Prostate gland (tissue), 2 donors: ENCODE results near the gene FAM43A.

Experiments
- CTCF ChIP-seq, 4 experiments: fragments of 200-600 bp in 2 of 4; fragments of 450-650 bp in 2 of 4; sonication (generic) in 2 of 4; IDR thresholded peaks; 1 replicate in 3 of 4; 2 replicates in 1 of 4; pipeline ENCODE4 v1.5.1; 2016 to 2019; ENCODE audit warnings: antibody characterized with exemption in 4 of 4, mild to moderate bottlenecking in 2 of 4, moderate library complexity in 2 of 4
- POLR2A ChIP-seq: fragments of 450-650 bp; IDR thresholded peaks from one replicate; pipeline ENCODE4 v1.6.1; 2016; ENCODE audit warnings: antibody characterized with exemption, mild to moderate bottlenecking

GRCh38 chr3:194685718-194686413 lies at the start of gene FAM43A:
- TF ChIP-seq CTCF (IDR thresholded peaks at IDR 0.05) (peak in 2 of 4 experiments; percentile 18 to 35), POLR2A (peak; percentile 97)
